Dendritic cell treated with granulocyte-macrophage colony-stimulating factor and Interleukin-4, amounts not matched to agents 40 ng/mL and 50 ng/mL, for 4 days (primary cell): ENCODE data around the gene AACS.
"Not testable (repeated sequence)": the region's sequence is repeated elsewhere in the genome, so short reads cannot be mapped to it uniquely, and the experiment has no call there.

ENCODE experiments used
- H3K27ac Mint-ChIP-seq: one replicate; pipeline ENCODE4 v1.8.0; 2022; ENCODE audit warnings: mild to moderate bottlenecking, mixed read lengths
- H3K27me3 Mint-ChIP-seq: one replicate; pipeline ENCODE4 v1.8.0; 2022; ENCODE audit warnings: mild to moderate bottlenecking, mixed read lengths
- H3K36me3 Mint-ChIP-seq: one replicate; pipeline ENCODE4 v1.8.0; 2022; ENCODE audit warnings: low read depth, mixed read lengths
- H3K4me1 Mint-ChIP-seq: one replicate; pipeline ENCODE4 v1.8.0; 2022; ENCODE audit warnings: low read depth, mixed read lengths
- H3K4me3 Mint-ChIP-seq: one replicate; pipeline ENCODE4 v1.8.0; 2022; ENCODE audit warnings: mild to moderate bottlenecking, moderate library complexity, mixed read lengths
- H3K9me3 Mint-ChIP-seq: one replicate; pipeline ENCODE4 v1.8.0; 2022; ENCODE audit warnings: mixed read lengths
- intact Hi-C: fragments of 100-400 bp; cut with micrococcal nuclease; formaldehyde crosslinking; loops from one replicate; pipeline ENCODE4 v1.15.0; 2022

Gene AACS

DNA sequence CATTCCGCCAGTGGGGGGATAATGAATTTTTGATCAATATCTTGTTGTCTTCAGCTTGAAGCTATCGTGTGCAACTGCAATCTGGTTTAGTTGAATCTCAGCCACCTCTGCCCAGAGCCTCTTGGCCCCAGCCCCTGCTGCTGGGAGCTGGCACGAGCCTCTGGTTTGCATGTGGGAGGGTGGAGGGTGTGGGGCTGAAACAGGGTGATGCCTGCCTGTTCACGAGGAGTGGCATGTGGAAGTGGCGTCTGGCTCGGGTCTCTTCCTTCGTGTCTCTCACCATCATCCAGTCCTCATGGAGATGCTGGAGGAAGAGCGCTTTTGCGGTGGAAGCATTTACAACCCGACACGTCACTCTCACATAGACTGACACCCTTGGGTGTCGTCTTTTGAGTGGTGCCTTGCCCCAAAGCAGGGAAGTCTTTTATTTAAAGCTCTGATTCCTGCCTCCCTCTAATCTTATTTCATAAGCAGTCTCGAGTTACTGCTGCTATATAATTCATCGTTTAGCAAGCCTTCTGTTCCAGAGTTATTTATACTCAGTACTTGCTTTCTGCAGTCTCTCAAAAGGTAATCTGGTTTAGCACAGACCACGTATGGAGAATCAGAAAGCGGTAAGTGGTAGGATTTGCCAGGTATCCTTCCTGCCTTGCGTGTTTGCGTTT, 64.5 kb downstream of the AACS start:
- intact Hi-C loops = no loop called here
- no peaks in the 10 kb centered on the region for H3K9me3 Mint-ChIP-seq
- peaks cover 49% of the 10 kb centered on the region for H3K36me3 Mint-ChIP-seq
- no peaks in the 10 kb centered on the region for H3K27me3 Mint-ChIP-seq
- H3K4me1 Mint-ChIP-seq = no peaks in the 10 kb centered on the region
- H3K4me3 Mint-ChIP-seq = no peak overlapping the region
- H3K27ac Mint-ChIP-seq = no peak overlapping the region

DNA sequence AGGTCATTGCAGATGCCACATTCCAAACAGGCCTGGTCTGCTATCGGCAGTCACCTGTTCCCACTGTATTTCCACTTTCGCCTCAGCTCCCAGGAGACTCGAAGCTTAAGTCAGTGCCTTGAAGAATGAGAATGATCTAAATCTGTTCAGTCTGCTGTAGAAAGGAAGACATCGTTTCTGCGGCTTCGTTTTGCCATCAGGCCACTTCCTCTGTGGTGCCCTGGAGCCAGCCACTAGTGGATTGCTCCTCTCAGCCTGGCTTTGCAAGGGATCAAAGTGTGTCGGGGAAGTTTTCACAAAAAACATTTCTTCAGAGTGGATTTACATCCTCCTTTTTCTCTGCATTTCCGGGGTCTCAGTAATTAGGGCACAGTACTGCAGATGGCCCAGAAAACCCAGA, 66.7 kb downstream of the AACS start:
- no peak overlapping the region for H3K27ac Mint-ChIP-seq
- no peaks in the 10 kb centered on the region for H3K27me3 Mint-ChIP-seq
- peaks cover 54% of the 10 kb centered on the region for H3K36me3 Mint-ChIP-seq
- H3K9me3 Mint-ChIP-seq = no peaks in the 10 kb centered on the region
- H3K4me1 Mint-ChIP-seq = no peaks in the 10 kb centered on the region
- no peak overlapping the region for H3K4me3 Mint-ChIP-seq
- intact Hi-C loops = no loop called here

DNA sequence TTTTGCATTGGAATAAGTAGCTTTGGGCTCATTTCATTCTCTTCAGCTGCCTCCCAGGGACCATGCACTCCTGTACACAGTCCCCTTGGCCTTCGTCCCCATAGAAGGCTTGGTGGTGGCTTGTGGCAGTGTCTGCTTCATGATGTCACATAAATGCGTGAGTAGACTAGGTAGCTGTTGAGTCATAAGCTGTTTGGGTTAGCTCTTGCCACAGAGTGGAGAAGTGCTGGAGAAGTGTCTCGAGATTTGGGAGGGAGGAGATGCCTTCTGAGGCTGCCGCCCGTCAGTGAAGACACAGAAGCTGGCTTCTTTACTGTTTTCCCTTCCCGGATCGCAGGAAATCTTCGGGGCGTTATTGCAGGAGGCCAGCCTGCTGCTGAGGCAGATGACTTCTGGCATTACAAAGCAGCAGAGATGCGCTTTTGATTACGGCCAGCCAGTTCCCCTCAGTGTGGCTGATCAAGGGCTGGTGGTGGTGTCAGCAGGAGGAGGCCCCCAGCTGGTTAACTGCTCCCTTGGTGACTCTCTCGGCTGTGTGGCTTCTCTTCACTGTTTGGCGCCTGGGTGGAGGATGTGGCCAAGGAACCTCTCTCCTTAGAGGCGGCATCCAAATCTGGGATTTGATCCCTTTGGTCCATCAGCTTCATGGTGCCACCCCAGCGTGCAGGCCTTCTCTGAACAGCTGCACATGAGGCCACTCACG, 67.6 kb downstream of the AACS start:
- Mint-ChIP-seq H3K9me3 (no peaks in the 10 kb centered on the region), H3K27me3 (no peaks in the 10 kb centered on the region), H3K4me1 (no peaks in the 10 kb centered on the region), H3K36me3 (peaks cover 54% of the 10 kb centered on the region), H3K4me3 (no peak overlapping the region), H3K27ac (no peak overlapping the region)
- intact Hi-C loops = no loop called here

DNA sequence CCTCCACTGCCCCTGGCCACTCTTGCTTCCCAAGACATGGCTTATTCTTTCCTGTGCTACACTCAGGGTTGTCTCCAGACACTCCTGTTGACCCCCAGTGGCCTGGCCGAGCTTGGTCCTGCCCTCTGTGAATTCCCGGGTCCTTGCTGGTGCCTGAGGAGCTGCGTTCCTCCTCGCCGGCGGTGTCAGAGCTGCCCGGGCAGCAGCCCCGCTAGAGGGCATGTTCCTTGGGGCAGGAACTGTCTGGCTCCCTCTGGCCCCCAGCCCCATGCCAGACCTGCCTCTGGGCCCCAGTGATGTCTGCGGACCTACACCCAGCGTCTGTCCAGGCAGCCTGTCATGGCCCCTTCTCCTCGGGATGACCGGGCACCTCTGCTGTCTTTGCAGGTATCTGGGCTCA, 68.4 kb downstream of the AACS start:
- intact Hi-C loops = no loop called here
- Mint-ChIP-seq H3K9me3 (no peaks in the 10 kb centered on the region), H3K4me3 (no peak overlapping the region), H3K27me3 (no peaks in the 10 kb centered on the region), H3K4me1 (no peaks in the 10 kb centered on the region), H3K36me3 (peaks cover 53% of the 10 kb centered on the region), H3K27ac (no peak overlapping the region)

GRCh38 chr12:125134576-125134975, 69.3 kb downstream of the AACS start:
- Mint-ChIP-seq H3K27ac (no peak overlapping the region), H3K4me3 (no peak overlapping the region), H3K36me3 (peaks cover 48% of the 10 kb centered on the region), H3K9me3 (no peaks in the 10 kb centered on the region), H3K4me1 (no peaks in the 10 kb centered on the region), H3K27me3 (no peaks in the 10 kb centered on the region)
- intact Hi-C loops = no loop called here

- no peak overlapping the region for H3K4me3 Mint-ChIP-seq
- intact Hi-C loops = no loop called here
- H3K27ac Mint-ChIP-seq = no peak overlapping the region
- H3K4me1 Mint-ChIP-seq = no peaks in the 10 kb centered on the region
- no peaks in the 10 kb centered on the region for H3K27me3 Mint-ChIP-seq
- H3K9me3 Mint-ChIP-seq = no peaks in the 10 kb centered on the region
- H3K36me3 Mint-ChIP-seq = peaks cover 39% of the 10 kb centered on the region
Measured at GRCh38 chr12:125135906-125136305, 70.7 kb downstream of the AACS start.

DNA sequence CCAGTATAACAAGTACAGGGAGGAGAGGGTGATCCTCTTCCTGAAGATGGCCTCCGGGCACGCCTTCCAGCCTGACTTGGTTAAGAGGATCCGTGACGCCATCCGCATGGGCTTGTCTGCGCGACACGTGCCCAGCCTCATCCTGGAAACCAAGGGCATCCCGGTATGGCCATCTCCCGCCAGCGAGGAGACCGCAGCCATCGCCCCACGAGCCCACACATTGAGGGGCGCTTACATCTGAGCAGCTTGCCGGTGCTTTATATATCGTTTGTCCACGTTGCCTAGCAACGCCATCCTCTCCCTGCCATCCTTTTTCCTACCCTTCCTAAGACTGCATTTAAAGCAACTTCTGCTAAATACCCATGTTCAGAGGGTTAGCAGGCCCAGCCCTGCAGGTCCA, 71.5 kb downstream of the AACS start:
- H3K9me3 Mint-ChIP-seq = no peaks in the 10 kb centered on the region
- no peaks in the 10 kb centered on the region for H3K27me3 Mint-ChIP-seq
- peaks cover 32% of the 10 kb centered on the region for H3K36me3 Mint-ChIP-seq
- H3K27ac Mint-ChIP-seq = no peak overlapping the region
- no peaks in the 10 kb centered on the region for H3K4me1 Mint-ChIP-seq
- H3K4me3 Mint-ChIP-seq = no peak overlapping the region
- intact Hi-C loops = no loop called here

GRCh38 chr12:125137766-125138344, 72.6 kb downstream of the AACS start:
- no peaks in the 10 kb centered on the region for H3K9me3 Mint-ChIP-seq
- H3K4me3 Mint-ChIP-seq = no peak overlapping the region
- H3K36me3 Mint-ChIP-seq = peaks cover 32% of the 10 kb centered on the region
- intact Hi-C loops = no loop called here
- no peaks in the 10 kb centered on the region for H3K27me3 Mint-ChIP-seq
- H3K4me1 Mint-ChIP-seq = no peaks in the 10 kb centered on the region
- H3K27ac Mint-ChIP-seq = no peak overlapping the region

DNA sequence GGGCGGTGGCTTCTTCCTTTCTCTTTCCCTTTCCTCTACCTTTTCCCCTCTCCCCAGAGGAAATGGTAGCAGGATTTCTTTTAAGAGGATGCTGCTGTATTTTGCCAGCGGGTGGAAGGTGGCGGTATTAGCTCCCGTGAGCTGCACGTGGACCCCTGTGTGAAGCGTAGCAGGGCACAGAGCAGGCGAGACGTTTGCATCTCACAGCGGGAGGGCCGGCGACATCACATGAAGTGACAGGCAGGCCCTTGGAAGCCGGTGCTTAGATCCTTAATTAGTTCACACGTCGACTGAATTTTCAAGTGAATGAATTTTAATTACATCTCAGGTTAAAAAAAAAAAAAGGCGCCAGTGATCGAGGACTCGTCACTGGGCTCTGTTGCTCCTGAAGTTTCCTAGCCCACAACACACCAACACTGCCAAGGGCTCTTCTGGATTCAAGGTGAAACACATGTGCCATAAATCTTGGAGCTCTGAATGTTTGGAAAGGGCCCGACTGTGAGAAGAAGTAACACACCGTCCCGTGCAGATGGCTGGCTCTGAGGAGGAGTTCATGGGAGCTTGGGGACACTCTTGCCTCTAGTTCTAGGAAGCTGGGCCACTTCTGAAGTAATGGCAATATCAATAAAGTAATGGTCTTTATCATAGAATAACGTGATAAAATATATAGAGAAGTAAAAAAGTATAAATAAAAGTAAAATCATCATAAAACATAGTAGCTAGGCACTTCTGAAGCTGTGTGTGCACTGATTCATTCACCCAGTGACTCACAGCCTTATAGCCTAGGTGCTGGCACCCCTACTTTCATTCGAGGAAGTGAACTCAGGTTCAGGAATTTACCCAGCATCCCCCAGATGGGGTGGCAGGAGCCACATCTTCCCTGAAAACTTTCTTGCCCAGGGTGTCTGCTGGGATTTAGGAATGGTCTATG, 75.3 kb downstream of the AACS start:
- no peaks in the 10 kb centered on the region for H3K27me3 Mint-ChIP-seq
- H3K9me3 Mint-ChIP-seq = no peaks in the 10 kb centered on the region
- intact Hi-C loops = no loop called here
- H3K27ac Mint-ChIP-seq = no peak overlapping the region
- no peaks in the 10 kb centered on the region for H3K4me1 Mint-ChIP-seq
- H3K36me3 Mint-ChIP-seq = peaks cover 19% of the 10 kb centered on the region
- H3K4me3 Mint-ChIP-seq = no peak overlapping the region

DNA sequence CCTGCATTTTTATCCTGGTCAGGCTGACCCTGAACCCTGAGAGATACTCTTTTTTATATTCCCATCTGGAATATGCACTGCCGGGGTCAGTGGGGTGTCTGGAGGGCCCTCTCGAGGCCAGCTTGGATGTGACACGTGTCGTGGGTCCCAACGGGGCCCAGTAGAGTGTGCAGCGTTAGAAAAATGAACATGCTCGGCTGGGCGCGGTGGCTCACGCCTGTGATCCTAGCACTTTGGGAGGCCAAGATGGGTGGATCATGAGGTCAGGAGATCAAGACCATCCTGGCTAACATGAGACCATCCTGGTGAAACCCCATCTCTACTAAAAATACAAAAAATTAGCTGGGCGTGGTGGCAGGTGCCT, 76.0 kb downstream of the AACS start:
- H3K4me3 Mint-ChIP-seq, H3K27me3 Mint-ChIP-seq, intact Hi-C loops, H3K27ac Mint-ChIP-seq, H3K9me3 Mint-ChIP-seq, H3K4me1 Mint-ChIP-seq: not testable (repeated sequence)
- peaks cover 16% of the 10 kb centered on the region for H3K36me3 Mint-ChIP-seq

GRCh38 chr12:125142601-125143000, 77.4 kb downstream of the AACS start:
- Mint-ChIP-seq H3K4me1 (no peaks in the 10 kb centered on the region), H3K4me3 (no peak overlapping the region)

DNA sequence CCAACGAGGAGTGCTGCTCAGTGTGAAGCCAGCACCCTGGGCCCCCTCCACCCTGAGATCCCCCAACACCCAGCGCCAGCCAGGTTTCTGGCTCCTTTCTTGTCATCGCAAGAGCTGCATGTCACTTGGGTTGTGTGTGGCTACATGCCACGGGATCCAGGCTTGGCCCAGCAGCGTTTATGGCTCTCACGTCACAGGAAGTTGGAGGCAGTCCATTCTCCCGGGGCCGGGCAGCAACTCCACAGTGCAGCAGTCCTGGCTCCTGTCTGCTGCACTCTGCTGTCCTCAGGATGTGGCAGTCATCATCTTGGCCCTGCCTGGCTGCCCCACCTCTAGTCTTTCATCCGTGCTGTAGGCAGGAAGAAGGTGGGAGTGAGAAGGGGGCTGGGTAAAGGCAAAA, 78.3 kb downstream of the AACS start:
- Mint-ChIP-seq H3K27me3 (no peaks in the 10 kb centered on the region), H3K9me3 (no peaks in the 10 kb centered on the region), H3K36me3 (no peaks in the 10 kb centered on the region), H3K4me1 (no peaks in the 10 kb centered on the region), H3K4me3 (no peak overlapping the region), H3K27ac (no peak overlapping the region)
- intact Hi-C loops = no loop called here

More at GRCh38 chr12:125142601-125143000, 77.4 kb downstream of the AACS start:
- no peak overlapping the region for H3K27ac Mint-ChIP-seq
- H3K9me3 Mint-ChIP-seq = no peaks in the 10 kb centered on the region
- no peaks in the 10 kb centered on the region for H3K27me3 Mint-ChIP-seq
- peaks cover 6% of the 10 kb centered on the region for H3K36me3 Mint-ChIP-seq
- intact Hi-C loops = no loop called here

GRCh38 chr12:125145196-125145595, 80.0 kb downstream of the AACS start:
- Mint-ChIP-seq H3K9me3 (no peaks in the 10 kb centered on the region), H3K27ac (no peak overlapping the region), H3K36me3 (no peaks in the 10 kb centered on the region), H3K27me3 (no peaks in the 10 kb centered on the region), H3K4me1 (no peaks in the 10 kb centered on the region), H3K4me3 (no peak overlapping the region)
- intact Hi-C loops = no loop called here

DNA sequence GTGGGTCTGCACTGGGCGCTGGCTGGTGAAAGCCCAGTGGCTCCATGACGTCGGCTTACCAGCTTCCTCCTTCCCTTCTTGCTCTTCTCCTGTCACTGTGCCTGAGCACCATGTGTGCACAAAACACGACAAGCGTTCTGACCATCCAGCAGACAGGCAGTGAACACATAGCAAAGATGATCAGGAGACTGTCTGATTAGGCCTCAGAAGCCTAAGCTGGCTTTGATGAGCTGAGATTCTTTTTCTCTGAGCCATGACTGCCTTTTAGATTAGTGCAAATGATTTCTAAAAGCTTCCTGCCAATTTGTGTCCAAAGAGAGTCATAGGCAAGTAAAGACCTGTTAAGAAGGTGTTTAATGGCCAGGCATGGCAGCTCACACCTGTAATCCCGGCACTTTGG, 83.1 kb downstream of the AACS start:
- Mint-ChIP-seq H3K27ac (no peak overlapping the region), H3K9me3 (no peaks in the 10 kb centered on the region), H3K27me3 (no peaks in the 10 kb centered on the region), H3K4me3 (no peak overlapping the region), H3K36me3 (no peaks in the 10 kb centered on the region), H3K4me1 (no peaks in the 10 kb centered on the region)
- intact Hi-C loops = no loop called here
